ENCODE measurements around the gene HYAL4. TPM values are rescaled to one million over a fixed set of nuclear protein-coding genes. Genes with fewer than 3 reads are reported as not detected.
"Not testable (repeated sequence)": the region's sequence is repeated elsewhere in the genome, so short reads cannot be mapped to it uniquely, and the experiment has no call there.

HYAL4 gene
- total RNA-seq, 1 donor from 2014 or later = 0.49 TPM

- Histone ChIP-seq H3K36me3 (no peaks in the 10 kb centered on the region), H3K4me1 (no peaks in the 10 kb centered on the region), H3K9me3 (no peaks in the 10 kb centered on the region), H3K27ac (no peak overlapping the region), H3K27me3 (no peaks in the 10 kb centered on the region), H3K4me3 (no peak overlapping the region)
- DNase-seq (ENCODE audit: extremely low spot score in 2 of 2) = no peak
- intact Hi-C loops (cut with DNase I) = no loop called here
- TF ChIP-seq CTCF (IDR thresholded peaks at IDR 0.05) (no peak), POLR2AphosphoS5 (IDR thresholded peaks at IDR 0.05; ENCODE audit: insufficient read depth in 1 of 2, low read depth in 1 of 2) (no peak), POLR2A (IDR thresholded peaks at IDR 0.05) (no peak)
Observed at GRCh38 chr7:123816916-123817315, 28.1 kb upstream of the HYAL4 start.

GRCh38 chr7:123819001-123819400 lies 26.0 kb upstream of the HYAL4 start:
- intact Hi-C loops (cut with DNase I) = no loop called here
- DNase-seq (ENCODE audit: extremely low spot score in 2 of 2) = no peak
- Histone ChIP-seq H3K27ac (no peak overlapping the region), H3K27me3 (no peaks in the 10 kb centered on the region), H3K36me3 (no peaks in the 10 kb centered on the region), H3K4me3 (no peak overlapping the region), H3K9me3 (no peaks in the 10 kb centered on the region), H3K4me1 (no peaks in the 10 kb centered on the region)
- no peak for TF ChIP-seq POLR2AphosphoS5 (IDR thresholded peaks at IDR 0.05; ENCODE audit: insufficient read depth in 1 of 2, low read depth in 1 of 2)
- TF ChIP-seq CTCF (IDR thresholded peaks at IDR 0.05) = no peak
- no peak for TF ChIP-seq POLR2A (IDR thresholded peaks at IDR 0.05)

DNA sequence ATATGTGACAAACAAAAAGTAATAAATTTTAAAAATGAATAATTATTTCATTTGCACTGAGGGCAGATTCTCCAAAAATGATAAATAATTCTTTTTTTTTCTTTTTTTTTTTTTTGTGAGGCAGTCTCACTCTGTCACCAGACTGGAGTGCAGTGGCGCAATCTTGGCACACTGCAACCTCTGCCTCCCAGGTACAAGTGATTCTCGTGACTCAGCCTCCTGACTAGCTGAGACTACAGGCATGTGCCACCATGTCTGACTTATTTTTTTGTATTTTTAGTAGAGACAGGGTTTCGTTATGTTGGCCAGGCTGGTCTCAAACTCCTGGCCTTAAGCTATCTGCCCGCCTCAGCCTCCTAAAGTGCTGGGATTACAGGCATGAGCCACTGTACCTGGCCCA lies 25.2 kb upstream of the HYAL4 start:
- H3K27ac ChIP-seq; H3K4me3 ChIP-seq; DNase-seq (ENCODE audit: extremely low spot score in 2 of 2); H3K27me3 ChIP-seq; H3K36me3 ChIP-seq; H3K9me3 ChIP-seq; intact Hi-C loops (cut with DNase I); H3K4me1 ChIP-seq: not testable (repeated sequence)

- no peaks in the 10 kb centered on the region for H3K9me3 ChIP-seq
- H3K4me3 ChIP-seq = no peak overlapping the region
- TF ChIP-seq POLR2A (IDR thresholded peaks at IDR 0.05) = no peak
- no peak for TF ChIP-seq CTCF (IDR thresholded peaks at IDR 0.05)
- TF ChIP-seq POLR2AphosphoS5 (IDR thresholded peaks at IDR 0.05; ENCODE audit: insufficient read depth in 1 of 2, low read depth in 1 of 2) = no peak
- no peak overlapping the region for H3K27ac ChIP-seq
- H3K4me1 ChIP-seq = no peaks in the 10 kb centered on the region
- H3K27me3 ChIP-seq = no peaks in the 10 kb centered on the region
- H3K36me3 ChIP-seq = no peaks in the 10 kb centered on the region
- intact Hi-C loops (cut with DNase I) = no loop called here
- DNase-seq (ENCODE audit: extremely low spot score in 2 of 2) = no peak
Observed at GRCh38 chr7:123820864-123821263, 24.1 kb upstream of the HYAL4 start.

DNA sequence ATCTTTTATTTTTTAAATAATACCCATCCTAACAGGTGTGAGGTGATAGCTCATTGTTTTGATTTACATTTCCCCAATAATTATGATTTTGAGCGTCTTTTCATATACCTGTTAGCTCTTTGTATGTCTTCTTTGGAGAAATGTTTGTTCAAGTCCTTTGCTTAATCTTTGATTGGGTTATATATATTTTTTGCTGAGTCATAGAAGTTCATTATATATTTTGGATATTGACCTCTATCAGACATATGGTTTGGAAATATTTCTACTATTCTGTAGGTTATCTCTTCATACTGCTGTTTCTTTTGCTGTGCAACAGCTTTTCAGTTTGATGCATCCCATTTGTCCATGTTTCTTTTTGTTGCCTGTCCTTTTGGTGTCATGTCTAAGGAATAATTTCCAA lies 23.6 kb upstream of the HYAL4 start:
- no peaks in the 10 kb centered on the region for H3K9me3 ChIP-seq
- intact Hi-C loops (cut with DNase I) = no loop called here
- no peak overlapping the region for H3K4me3 ChIP-seq
- no peaks in the 10 kb centered on the region for H3K4me1 ChIP-seq
- H3K36me3 ChIP-seq = no peaks in the 10 kb centered on the region
- no peak for DNase-seq (ENCODE audit: extremely low spot score in 2 of 2)
- TF ChIP-seq POLR2AphosphoS5 (IDR thresholded peaks at IDR 0.05; ENCODE audit: insufficient read depth in 1 of 2, low read depth in 1 of 2) (no peak), CTCF (IDR thresholded peaks at IDR 0.05) (no peak), POLR2A (IDR thresholded peaks at IDR 0.05) (no peak)
- no peak overlapping the region for H3K27ac ChIP-seq
- no peaks in the 10 kb centered on the region for H3K27me3 ChIP-seq

Data from vagina (tissue), 2 donors.